HepG2 (cell line): Measurements from ENCODE around the gene NFS1. TPM values are rescaled to one million over a fixed set of nuclear protein-coding genes. Genes with fewer than 3 reads are reported as not detected.

Experiments used
- DMAP1 ChIP-seq: IDR thresholded peaks from 2 replicates; pipeline ENCODE4 v1.6.1; 2016
- ELF1 ChIP-seq: sonication (generic); formaldehyde crosslinking; IDR thresholded peaks from 2 replicates; pipeline ENCODE4 v1.4.0; 2020; ENCODE audit warnings: missing genetic modification reagents
- ELF4 ChIP-seq: sonication (generic); formaldehyde crosslinking; IDR thresholded peaks from 2 replicates; pipeline ENCODE4 v1.5.0; 2020; ENCODE audit warnings: missing genetic modification reagents, mild to moderate bottlenecking, moderate library complexity, borderline replicate concordance
- FOXA1 ChIP-seq, 2 experiments: fragments of 450-650 bp in 1 of 2; sonication (generic) in 1 of 2; formaldehyde crosslinking in 1 of 2; IDR thresholded peaks; 2 replicates each; pipeline versions ENCODE4 v1.4.0 to v1.6.1; 2016 to 2020; ENCODE audit warnings: missing genetic modification reagents in 1 of 2
- FOXK1 ChIP-seq: sonication (generic); formaldehyde crosslinking; IDR thresholded peaks from 2 replicates; pipeline ENCODE4 v1.4.0; 2020; ENCODE audit warnings: low read depth, missing genetic modification reagents, borderline replicate concordance
- HMG20B ChIP-seq: conservative IDR thresholded peaks from 2 replicates; pipeline ENCODE4 v1.6.1; 2016; ENCODE audit warnings: missing genetic modification reagents, missing compliant biosample characterization
- HNF4G ChIP-seq, 2 experiments: sonication (generic) in 1 of 2; formaldehyde crosslinking in 1 of 2; IDR thresholded peaks; 2 replicates each; pipeline versions ENCODE4 v1.4.0 to v1.6.1; 2011 to 2020; ENCODE audit warnings: borderline replicate concordance in 2 of 2, low read depth in 2 of 2, mild to moderate bottlenecking in 2 of 2, low read length in 1 of 2, missing genetic modification reagents in 1 of 2, moderate library complexity in 1 of 2
- JDP2 ChIP-seq: sonication (generic); formaldehyde crosslinking; IDR thresholded peaks from 2 replicates; pipeline ENCODE4 v1.8.1; 2022; ENCODE audit warnings: missing genetic modification reagents, borderline replicate concordance
- NFRKB ChIP-seq: fragments of 450-650 bp; IDR thresholded peaks from 2 replicates; pipeline ENCODE4 v1.6.1; 2017
- RBAK ChIP-seq: sonication (generic); formaldehyde crosslinking; IDR thresholded peaks from 2 replicates; pipeline ENCODE4 v1.5.1; 2020; ENCODE audit warnings: mild to moderate bottlenecking, missing genetic modification reagents
- RBM22 ChIP-seq: fragments of 200-400 bp; formaldehyde crosslinking; optimal IDR thresholded peaks from 2 replicates; pipeline ENCODE3; 2017; ENCODE audit warnings: mild to moderate bottlenecking, low read length, moderate library complexity
- RXRB ChIP-seq: IDR thresholded peaks from 2 replicates; pipeline ENCODE4 v1.6.1; 2016; ENCODE audit warnings: borderline replicate concordance, missing genetic modification reagents, missing compliant biosample characterization
- TCF7L2 ChIP-seq: IDR thresholded peaks from 2 replicates; pipeline ENCODE4 v1.6.1; 2011; ENCODE audit warnings: mild to moderate bottlenecking, low read depth, low read length, moderate library complexity
- THAP11 ChIP-seq: IDR thresholded peaks from 2 replicates; pipeline ENCODE4 v1.6.1; 2016; ENCODE audit warnings: missing biosample characterization, missing genetic modification reagents
- TOPORS ChIP-seq: sonication (generic); formaldehyde crosslinking; IDR thresholded peaks from 2 replicates; pipeline ENCODE4 v1.8.0; 2023; ENCODE audit warnings: mild to moderate bottlenecking, missing genetic modification reagents
- ZMYM3 ChIP-seq: sonication (generic); formaldehyde crosslinking; IDR thresholded peaks from 2 replicates; pipeline ENCODE4 v1.5.1; 2020; ENCODE audit warnings: mild to moderate bottlenecking, missing genetic modification reagents
- ZNF230 ChIP-seq: sonication (generic); formaldehyde crosslinking; IDR thresholded peaks from 2 replicates; pipeline ENCODE4 v1.4.0; 2020; ENCODE audit warnings: mild to moderate bottlenecking, missing genetic modification reagents
- ZNF260 ChIP-seq: sonication (generic); formaldehyde crosslinking; IDR thresholded peaks from 2 replicates; pipeline ENCODE4 v1.4.0; 2020; ENCODE audit warnings: missing genetic modification reagents, low read depth, mild to moderate bottlenecking, borderline replicate concordance
- ZNF282 ChIP-seq: fragments of 450-650 bp; IDR thresholded peaks from 2 replicates; pipeline ENCODE4 v1.6.1; 2018; ENCODE audit not compliant: partially characterized antibody
- ZNF468 ChIP-seq: sonication (generic); formaldehyde crosslinking; IDR thresholded peaks from 2 replicates; pipeline ENCODE4 v1.8.0; 2022; ENCODE audit warnings: mild to moderate bottlenecking, moderate library complexity, missing genetic modification reagents
- ZNF788 ChIP-seq: sonication (generic); formaldehyde crosslinking; IDR thresholded peaks from 2 replicates; pipeline ENCODE4 v1.5.0; 2020; ENCODE audit warnings: mild to moderate bottlenecking, missing genetic modification reagents, borderline replicate concordance
- ZNF790 ChIP-seq: sonication (generic); formaldehyde crosslinking; IDR thresholded peaks from 2 replicates; pipeline ENCODE4 v1.8.0; 2022; ENCODE audit warnings: missing genetic modification reagents, mild to moderate bottlenecking, borderline replicate concordance
- polyA plus RNA-seq, 8 experiments: library from polyadenylated mRNA; depleted of rRNA in 3 of 8; stranded (reverse) in 7 of 8; unstranded in 1 of 8; fragments of >200 nt; fragmentation: Illumina TruSeq in 4 of 8; extraction: Trizol in 4 of 8; gene quantifications; 2 replicates each; pipeline versions ENCODE4 v1.2.1 to v1.2.3, GENCODE V29; 2011 to 2016; ENCODE audit warnings: low read depth in 4 of 8, missing spikeins in 1 of 8, mixed read lengths in 1 of 8; ENCODE audit not compliant: insufficient read depth in 1 of 8
- total RNA-seq, 5 experiments: library from RNA; depleted of rRNA; stranded (reverse); fragments of >200 nt; fragmentation: Illumina TruSeq; extraction: Trizol; gene quantifications; 2 replicates each; pipeline ENCODE4 v1.2.3, GENCODE V29; 2016; ENCODE audit warnings: low read depth in 1 of 5
- TF ChIP-seq, protein P1 (sequence below): fragments of 450-650 bp; IDR thresholded peaks from 2 replicates; pipeline ENCODE4 v1.6.1; 2017; ENCODE audit warnings: mild to moderate bottlenecking
- TF ChIP-seq, protein P2 (sequence below), 2 experiments: fragments of 450-650 bp in 1 of 2; sonication (generic) in 1 of 2; formaldehyde crosslinking; IDR thresholded peaks; 2 replicates each; pipeline versions ENCODE4 v1.5.0 to v1.8.0; 2020 to 2022; ENCODE audit warnings: mild to moderate bottlenecking in 1 of 2, missing genetic modification reagents in 1 of 2
- TF ChIP-seq, protein P3 (sequence below): sonication (generic); formaldehyde crosslinking; IDR thresholded peaks from 2 replicates; pipeline ENCODE4 v1.9.0; 2021; ENCODE audit warnings: missing genetic modification reagents, borderline replicate concordance

The NFS1 gene
- total and polyA plus RNA-seq, 2 of the 13 experiments (the other 11 are each of a cell fraction or from before 2014, with no cell fraction given) = 65.9 to 88.1 TPM

DNA sequence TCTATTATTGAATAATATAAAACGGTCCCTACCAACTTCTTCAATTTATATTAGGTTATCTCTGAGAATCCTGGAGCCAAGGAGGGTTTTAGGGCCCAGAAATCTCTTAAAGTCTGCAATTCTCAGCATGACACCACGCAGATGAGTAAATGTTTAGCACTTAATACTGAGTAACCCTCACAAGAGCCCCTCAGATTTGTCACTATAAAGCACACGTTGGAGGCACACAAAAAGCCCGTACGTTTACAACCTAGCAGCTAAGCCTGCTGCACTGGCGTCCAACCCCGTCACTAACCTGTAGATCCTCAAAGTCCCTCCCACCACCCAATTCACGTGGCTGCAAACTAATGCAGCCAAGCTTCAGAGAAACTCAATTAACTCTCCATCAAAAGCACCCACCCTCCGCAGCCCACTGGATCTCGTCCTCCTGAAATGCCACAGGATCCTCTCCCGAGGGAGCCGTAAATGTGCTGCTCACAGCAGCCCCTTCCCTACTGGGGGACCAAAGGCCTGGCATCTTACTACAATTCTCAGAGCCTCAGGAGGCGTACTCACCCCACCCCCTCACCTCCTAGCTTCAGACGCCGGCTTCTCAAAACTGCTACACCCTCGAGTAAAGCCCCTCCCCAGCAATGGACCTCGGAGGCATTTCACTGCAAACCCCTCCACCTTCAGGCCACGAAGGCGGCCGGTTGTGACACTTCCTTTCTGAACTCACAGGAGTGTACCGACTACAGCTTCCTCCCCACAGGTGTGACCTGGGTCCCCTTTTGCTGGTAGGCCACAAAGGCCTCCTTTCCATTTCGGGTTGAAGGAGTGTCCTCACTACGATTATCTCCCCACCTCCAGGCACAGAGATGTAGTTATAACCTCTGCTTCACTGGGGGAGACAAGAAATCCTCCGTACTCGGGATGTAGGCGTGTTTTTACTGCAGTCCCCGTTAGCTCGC, 35.4 kb downstream of the NFS1 start (continued):
- TF ChIP-seq, protein P1, sequence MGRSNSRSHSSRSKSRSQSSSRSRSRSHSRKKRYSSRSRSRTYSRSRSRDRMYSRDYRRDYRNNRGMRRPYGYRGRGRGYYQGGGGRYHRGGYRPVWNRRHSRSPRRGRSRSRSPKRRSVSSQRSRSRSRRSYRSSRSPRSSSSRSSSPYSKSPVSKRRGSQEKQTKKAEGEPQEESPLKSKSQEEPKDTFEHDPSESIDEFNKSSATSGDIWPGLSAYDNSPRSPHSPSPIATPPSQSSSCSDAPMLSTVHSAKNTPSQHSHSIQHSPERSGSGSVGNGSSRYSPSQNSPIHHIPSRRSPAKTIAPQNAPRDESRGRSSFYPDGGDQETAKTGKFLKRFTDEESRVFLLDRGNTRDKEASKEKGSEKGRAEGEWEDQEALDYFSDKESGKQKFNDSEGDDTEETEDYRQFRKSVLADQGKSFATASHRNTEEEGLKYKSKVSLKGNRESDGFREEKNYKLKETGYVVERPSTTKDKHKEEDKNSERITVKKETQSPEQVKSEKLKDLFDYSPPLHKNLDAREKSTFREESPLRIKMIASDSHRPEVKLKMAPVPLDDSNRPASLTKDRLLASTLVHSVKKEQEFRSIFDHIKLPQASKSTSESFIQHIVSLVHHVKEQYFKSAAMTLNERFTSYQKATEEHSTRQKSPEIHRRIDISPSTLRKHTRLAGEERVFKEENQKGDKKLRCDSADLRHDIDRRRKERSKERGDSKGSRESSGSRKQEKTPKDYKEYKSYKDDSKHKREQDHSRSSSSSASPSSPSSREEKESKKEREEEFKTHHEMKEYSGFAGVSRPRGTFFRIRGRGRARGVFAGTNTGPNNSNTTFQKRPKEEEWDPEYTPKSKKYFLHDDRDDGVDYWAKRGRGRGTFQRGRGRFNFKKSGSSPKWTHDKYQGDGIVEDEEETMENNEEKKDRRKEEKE = no peak
- no peak for TF ChIP-seq ZNF788 (CRISPR knock-in tag)
- peak; percentile 10; the same call in 1 of the 2 replicates for TF ChIP-seq TOPORS (CRISPR knock-in tag)
- TF ChIP-seq TCF7L2 = no peak
- no peak for TF ChIP-seq RBAK (CRISPR knock-in tag)
- TF ChIP-seq, protein P2, sequence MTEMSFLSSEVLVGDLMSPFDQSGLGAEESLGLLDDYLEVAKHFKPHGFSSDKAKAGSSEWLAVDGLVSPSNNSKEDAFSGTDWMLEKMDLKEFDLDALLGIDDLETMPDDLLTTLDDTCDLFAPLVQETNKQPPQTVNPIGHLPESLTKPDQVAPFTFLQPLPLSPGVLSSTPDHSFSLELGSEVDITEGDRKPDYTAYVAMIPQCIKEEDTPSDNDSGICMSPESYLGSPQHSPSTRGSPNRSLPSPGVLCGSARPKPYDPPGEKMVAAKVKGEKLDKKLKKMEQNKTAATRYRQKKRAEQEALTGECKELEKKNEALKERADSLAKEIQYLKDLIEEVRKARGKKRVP (CRISPR knock-in tag; IDR thresholded peaks at IDR 0.05) = no peak
- no peak for TF ChIP-seq FOXA1 (IDR thresholded peaks at IDR 0.05)
- 0 out of 2 replicates have a peak, but pooled peaks have one; percentile 2 for TF ChIP-seq FOXA1 (CRISPR knock-in tag; IDR thresholded peaks at IDR 0.05)
- no peak for TF ChIP-seq ZNF790 (CRISPR knock-in tag)
- no peak for TF ChIP-seq DMAP1 (CRISPR knock-in tag)
- 0 out of 2 replicates have a peak, but pooled peaks have one; percentile 23 for TF ChIP-seq RXRB (CRISPR knock-in tag)
- TF ChIP-seq ELF1 (CRISPR knock-in tag) = no peak
- no peak for TF ChIP-seq JDP2 (CRISPR knock-in tag)
- no peak; the same call in none of the 2 replicates for TF ChIP-seq ZNF230
- 0 out of 2 replicates have a peak, but pooled peaks have one; percentile 11 for TF ChIP-seq FOXK1 (CRISPR knock-in tag)
- TF ChIP-seq, protein P3, sequence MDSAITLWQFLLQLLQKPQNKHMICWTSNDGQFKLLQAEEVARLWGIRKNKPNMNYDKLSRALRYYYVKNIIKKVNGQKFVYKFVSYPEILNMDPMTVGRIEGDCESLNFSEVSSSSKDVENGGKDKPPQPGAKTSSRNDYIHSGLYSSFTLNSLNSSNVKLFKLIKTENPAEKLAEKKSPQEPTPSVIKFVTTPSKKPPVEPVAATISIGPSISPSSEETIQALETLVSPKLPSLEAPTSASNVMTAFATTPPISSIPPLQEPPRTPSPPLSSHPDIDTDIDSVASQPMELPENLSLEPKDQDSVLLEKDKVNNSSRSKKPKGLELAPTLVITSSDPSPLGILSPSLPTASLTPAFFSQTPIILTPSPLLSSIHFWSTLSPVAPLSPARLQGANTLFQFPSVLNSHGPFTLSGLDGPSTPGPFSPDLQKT = no peak
- TF ChIP-seq ZNF260 = no peak
- no peak for TF ChIP-seq ZMYM3 (CRISPR knock-in tag)
- peak; percentile 28; the same call in 1 of the 2 replicates for TF ChIP-seq THAP11 (CRISPR knock-in tag)
- no peak for TF ChIP-seq ZNF282
- no peak for TF ChIP-seq HNF4G (IDR thresholded peaks at IDR 0.05; ENCODE audit: borderline replicate concordance, low read depth, low read length)
- no peak for TF ChIP-seq HNF4G (CRISPR knock-in tag; IDR thresholded peaks at IDR 0.05; ENCODE audit: borderline replicate concordance, low read depth)
- TF ChIP-seq HMG20B (CRISPR knock-in tag) = no peak; the same call in 1 of the 2 replicates
- peak; percentile 48 for TF ChIP-seq RBM22
- no peak for TF ChIP-seq ELF4 (CRISPR knock-in tag)
- TF ChIP-seq NFRKB = no peak
- no peak for TF ChIP-seq ZNF468 (CRISPR knock-in tag)
